ENCODE measurements around the gene SIGLEC1. TPM values are rescaled to one million over a fixed set of nuclear protein-coding genes. Genes with fewer than 3 reads are reported as not detected.

SIGLEC1 gene
- total RNA-seq, 1 experiment from 2014 or later, result not detected

DNA sequence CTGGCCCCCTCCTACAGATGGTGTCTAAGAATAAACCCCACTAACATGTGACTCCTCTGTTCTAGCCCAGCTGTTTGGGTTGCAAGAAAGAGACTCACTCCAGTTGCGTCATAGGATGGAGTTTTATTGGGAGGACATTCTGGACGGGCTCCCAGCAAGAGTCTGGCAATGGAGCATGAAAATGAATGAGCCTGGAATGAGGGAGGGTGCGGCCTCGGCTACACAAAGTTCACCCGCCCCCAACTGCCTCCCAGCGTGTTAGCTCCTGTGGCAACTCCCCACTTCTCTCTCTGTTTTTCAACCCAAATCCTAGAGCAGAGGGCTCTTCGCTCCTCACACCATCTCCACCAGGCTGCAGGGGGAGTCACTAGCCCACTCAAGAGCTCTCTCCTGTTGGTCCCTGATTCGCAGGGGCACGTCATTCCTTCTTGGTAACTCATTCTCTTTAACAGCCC, 25.5 kb downstream of the SIGLEC1 start:
- H4K20me1 ChIP-seq (ENCODE audit: low read length), result no peaks in the 10 kb centered on the region
- peak overlapping the region; percentile 19; the same call in 1 of the 2 replicates for H3K4me2 ChIP-seq (ENCODE audit: low read length)
- CTCF ChIA-PET, result interaction anchor here (1.1 kb wide), 1 partner anchor 23 kb away, joined by 3 read pairs; no protein-coding TSS in a partner anchor
- intact Hi-C loops (cut with micrococcal nuclease), result no loop called here
- no peak overlapping the region for H3K4me3 ChIP-seq (ENCODE audit: low read length)
- DNase-seq (peak; percentile 72), ATAC-seq (peak; percentile 84)
- POLR2A ChIA-PET (ENCODE audit: unreplicated experiment), result interaction anchor here (0.6 kb wide), 1 partner anchor 320 kb away, joined by 3 read pairs; no protein-coding TSS in a partner anchor
- BruUV-seq (replicated peaks), result no TSS peak
- H2AFZ ChIP-seq (ENCODE audit: low read length), result peak overlapping the region; percentile 32; the same call in 1 of the 2 replicates
- no peaks in the 10 kb centered on the region for H3K9me2 ChIP-seq (replicated peaks; ENCODE audit: low read length)
- H3K4me1 ChIP-seq (ENCODE audit: insufficient read depth, low read length), result peaks cover 10% of the 10 kb centered on the region
- no peaks in the 10 kb centered on the region for H3K79me2 ChIP-seq (ENCODE audit: low read length)
- no peak overlapping the region for H3K9ac ChIP-seq (ENCODE audit: low read length)
- H3K27me3 ChIP-seq (ENCODE audit: low read length), result no peaks in the 10 kb centered on the region
- no peaks in the 10 kb centered on the region for H3K9me3 ChIP-seq (ENCODE audit: low read length)
- H3K27ac ChIP-seq (ENCODE audit: low read length), result no peak overlapping the region
- no peaks in the 10 kb centered on the region for H3K36me3 ChIP-seq (ENCODE audit: low read depth, low read length)
- no peaks in the 10 kb centered on the region for H3F3A ChIP-seq (ENCODE audit: low read length, unreplicated experiment)
- TF ChIP-seq, protein P1, sequence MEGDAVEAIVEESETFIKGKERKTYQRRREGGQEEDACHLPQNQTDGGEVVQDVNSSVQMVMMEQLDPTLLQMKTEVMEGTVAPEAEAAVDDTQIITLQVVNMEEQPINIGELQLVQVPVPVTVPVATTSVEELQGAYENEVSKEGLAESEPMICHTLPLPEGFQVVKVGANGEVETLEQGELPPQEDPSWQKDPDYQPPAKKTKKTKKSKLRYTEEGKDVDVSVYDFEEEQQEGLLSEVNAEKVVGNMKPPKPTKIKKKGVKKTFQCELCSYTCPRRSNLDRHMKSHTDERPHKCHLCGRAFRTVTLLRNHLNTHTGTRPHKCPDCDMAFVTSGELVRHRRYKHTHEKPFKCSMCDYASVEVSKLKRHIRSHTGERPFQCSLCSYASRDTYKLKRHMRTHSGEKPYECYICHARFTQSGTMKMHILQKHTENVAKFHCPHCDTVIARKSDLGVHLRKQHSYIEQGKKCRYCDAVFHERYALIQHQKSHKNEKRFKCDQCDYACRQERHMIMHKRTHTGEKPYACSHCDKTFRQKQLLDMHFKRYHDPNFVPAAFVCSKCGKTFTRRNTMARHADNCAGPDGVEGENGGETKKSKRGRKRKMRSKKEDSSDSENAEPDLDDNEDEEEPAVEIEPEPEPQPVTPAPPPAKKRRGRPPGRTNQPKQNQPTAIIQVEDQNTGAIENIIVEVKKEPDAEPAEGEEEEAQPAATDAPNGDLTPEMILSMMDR (conservative IDR thresholded peaks at IDR 0.05; ENCODE audit: low read depth, low read length), result no peak; the same call in 1 of the 2 replicates
- TF ChIP-seq EZH2phosphoT487 (IDR thresholded peaks at IDR 0.05; ENCODE audit: borderline replicate concordance, low read length) (no peak), EZH2 (IDR thresholded peaks at IDR 0.05; ENCODE audit: low read length, unreplicated experiment) (no peak)

DNA sequence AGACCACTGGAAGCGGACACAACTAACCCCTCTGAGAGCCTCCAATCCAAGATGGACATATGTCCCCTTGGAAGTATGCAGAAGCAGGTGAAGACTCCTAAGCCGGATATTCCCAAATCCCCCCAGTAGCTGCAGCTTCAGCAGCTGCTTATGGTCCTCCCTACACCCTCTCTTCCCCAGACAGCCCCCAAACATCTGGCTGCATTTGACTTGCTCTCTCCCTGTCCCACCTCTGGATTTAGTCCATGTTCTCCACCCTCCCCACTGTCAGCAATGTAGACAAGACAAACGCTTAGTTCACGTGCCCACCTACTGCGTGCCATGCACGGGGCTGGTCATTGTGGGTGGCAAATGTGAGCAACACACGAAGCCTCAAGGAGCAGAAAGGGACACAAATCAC, 26.0 kb downstream of the SIGLEC1 start:
- intact Hi-C loops (cut with micrococcal nuclease), result no loop called here
- no peaks in the 10 kb centered on the region for H3K9me3 ChIP-seq (ENCODE audit: low read length)
- no TSS peak for BruUV-seq (replicated peaks)
- H3K4me3 ChIP-seq (ENCODE audit: low read length), result no peak overlapping the region
- ChIA-PET CTCF (no interaction called here), POLR2A (ENCODE audit: unreplicated experiment) (interaction anchor here (0.6 kb wide), 1 partner anchor 320 kb away, joined by 3 read pairs; no protein-coding TSS in a partner anchor)
- no peaks in the 10 kb centered on the region for H3K36me3 ChIP-seq (ENCODE audit: low read depth, low read length)
- no peak overlapping the region for H3K9ac ChIP-seq (ENCODE audit: low read length)
- H3F3A ChIP-seq (ENCODE audit: low read length, unreplicated experiment), result no peaks in the 10 kb centered on the region
- peak overlapping the region; percentile 19; the same call in 1 of the 2 replicates for H3K4me2 ChIP-seq (ENCODE audit: low read length)
- DNase-seq (no peak), ATAC-seq (no peak)
- no peaks in the 10 kb centered on the region for H3K9me2 ChIP-seq (replicated peaks; ENCODE audit: low read length)
- peaks cover 13% of the 10 kb centered on the region for H3K4me1 ChIP-seq (ENCODE audit: insufficient read depth, low read length)
- no peaks in the 10 kb centered on the region for H3K79me2 ChIP-seq (ENCODE audit: low read length)
- peaks cover 4% of the 10 kb centered on the region for H3K27me3 ChIP-seq (ENCODE audit: low read length)
- H2AFZ ChIP-seq (ENCODE audit: low read length), result no peak overlapping the region
- no peak overlapping the region for H3K27ac ChIP-seq (ENCODE audit: low read length)
- TF ChIP-seq, protein P1 (conservative IDR thresholded peaks at IDR 0.05; ENCODE audit: low read depth, low read length), result no peak
- TF ChIP-seq EZH2 (IDR thresholded peaks at IDR 0.05; ENCODE audit: low read length, unreplicated experiment) (no peak), EZH2phosphoT487 (IDR thresholded peaks at IDR 0.05; ENCODE audit: borderline replicate concordance, low read length) (no peak)
- H4K20me1 ChIP-seq (ENCODE audit: low read length), result no peaks in the 10 kb centered on the region

DNA sequence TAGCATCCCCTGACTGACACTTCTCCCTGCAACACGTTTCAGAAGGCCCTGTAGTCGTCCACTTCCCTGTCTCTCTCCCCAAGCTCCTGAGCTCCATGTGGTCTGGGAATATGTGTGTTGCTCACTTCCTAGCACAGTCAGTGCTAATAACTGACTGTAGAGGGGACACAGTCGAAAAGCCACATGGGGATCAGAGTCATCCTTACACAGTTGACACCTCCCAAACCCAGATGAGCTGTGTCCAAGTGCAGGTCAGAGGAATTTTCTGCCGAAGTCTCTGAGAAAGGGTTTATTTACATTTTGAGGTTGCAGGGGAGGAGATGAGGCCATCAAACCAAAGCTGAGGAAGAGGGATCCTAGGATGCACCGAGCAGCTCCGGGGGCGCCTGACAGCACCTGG, 27.1 kb downstream of the SIGLEC1 start:
- peaks cover 9% of the 10 kb centered on the region for H3K27me3 ChIP-seq (ENCODE audit: low read length)
- DNase-seq, result no peak
- CTCF ChIA-PET, result no interaction called here
- no peak overlapping the region for H3K4me2 ChIP-seq (ENCODE audit: low read length)
- no peak overlapping the region for H2AFZ ChIP-seq (ENCODE audit: low read length)
- H3F3A ChIP-seq (ENCODE audit: low read length, unreplicated experiment), result no peaks in the 10 kb centered on the region
- no peak for ATAC-seq
- peaks cover 13% of the 10 kb centered on the region for H3K4me1 ChIP-seq (ENCODE audit: insufficient read depth, low read length)
- intact Hi-C loops (cut with micrococcal nuclease), result no loop called here
- POLR2A ChIA-PET (ENCODE audit: unreplicated experiment), result no interaction called here
- TF ChIP-seq EZH2 (IDR thresholded peaks at IDR 0.05; ENCODE audit: low read length, unreplicated experiment), result no peak
- TF ChIP-seq, protein P1 (conservative IDR thresholded peaks at IDR 0.05; ENCODE audit: low read depth, low read length), result no peak
- TF ChIP-seq EZH2phosphoT487 (IDR thresholded peaks at IDR 0.05; ENCODE audit: borderline replicate concordance, low read length), result no peak
- no peaks in the 10 kb centered on the region for H3K79me2 ChIP-seq (ENCODE audit: low read length)
- no peak overlapping the region for H3K27ac ChIP-seq (ENCODE audit: low read length)
- no peak overlapping the region for H3K4me3 ChIP-seq (ENCODE audit: low read length)
- no peak overlapping the region for H3K9ac ChIP-seq (ENCODE audit: low read length)
- no peaks in the 10 kb centered on the region for H3K9me2 ChIP-seq (replicated peaks; ENCODE audit: low read length)
- BruUV-seq (replicated peaks), result no TSS peak
- no peaks in the 10 kb centered on the region for H3K9me3 ChIP-seq (ENCODE audit: low read length)
- no peaks in the 10 kb centered on the region for H3K36me3 ChIP-seq (ENCODE audit: low read depth, low read length)
- no peaks in the 10 kb centered on the region for H4K20me1 ChIP-seq (ENCODE audit: low read length)
